Nephron (organoid): Measurements from ENCODE around the gene FOXO6.

Experiments
- H3K27ac Mint-ChIP-seq, 3 experiments: 2 replicates each; pipeline ENCODE4 v1.8.0; 2020; ENCODE audit warnings: mixed read lengths in 3 of 3, mild to moderate bottlenecking in 2 of 3, moderate library complexity in 1 of 3
- H3K27me3 Mint-ChIP-seq: 2 replicates; pipeline ENCODE4 v1.8.0; 2021; ENCODE audit warnings: low read depth, mild to moderate bottlenecking, moderate library complexity, mixed read lengths
- H3K36me3 Mint-ChIP-seq: 2 replicates; pipeline ENCODE4 v1.8.0; 2020; ENCODE audit warnings: low read depth, mixed read lengths
- H3K4me1 Mint-ChIP-seq: 2 replicates; pipeline ENCODE4 v1.8.0; 2020; ENCODE audit warnings: mixed read lengths
- H3K4me3 Mint-ChIP-seq, 3 experiments: 2 replicates each; pipeline ENCODE4 v1.8.0; 2020; ENCODE audit warnings: mild to moderate bottlenecking in 3 of 3, mixed read lengths in 3 of 3, moderate library complexity in 2 of 3
- H3K9me3 Mint-ChIP-seq: 2 replicates; pipeline ENCODE4 v1.8.0; 2020; ENCODE audit warnings: mixed read lengths
- TF ChIP-seq, protein P1 (sequence below), 3 experiments: fragments of 200-600 bp; sonication (generic); IDR thresholded peaks; one replicate each; pipeline ENCODE4 v1.5.0; 2021; ENCODE audit warnings: antibody characterized with exemption in 3 of 3; ENCODE audit not compliant: unreplicated experiment in 3 of 3

Gene FOXO6

GRCh38 chr1:41365772-41366454 lies 4.7 kb downstream of the FOXO6 start:
- TF ChIP-seq, protein P1, sequence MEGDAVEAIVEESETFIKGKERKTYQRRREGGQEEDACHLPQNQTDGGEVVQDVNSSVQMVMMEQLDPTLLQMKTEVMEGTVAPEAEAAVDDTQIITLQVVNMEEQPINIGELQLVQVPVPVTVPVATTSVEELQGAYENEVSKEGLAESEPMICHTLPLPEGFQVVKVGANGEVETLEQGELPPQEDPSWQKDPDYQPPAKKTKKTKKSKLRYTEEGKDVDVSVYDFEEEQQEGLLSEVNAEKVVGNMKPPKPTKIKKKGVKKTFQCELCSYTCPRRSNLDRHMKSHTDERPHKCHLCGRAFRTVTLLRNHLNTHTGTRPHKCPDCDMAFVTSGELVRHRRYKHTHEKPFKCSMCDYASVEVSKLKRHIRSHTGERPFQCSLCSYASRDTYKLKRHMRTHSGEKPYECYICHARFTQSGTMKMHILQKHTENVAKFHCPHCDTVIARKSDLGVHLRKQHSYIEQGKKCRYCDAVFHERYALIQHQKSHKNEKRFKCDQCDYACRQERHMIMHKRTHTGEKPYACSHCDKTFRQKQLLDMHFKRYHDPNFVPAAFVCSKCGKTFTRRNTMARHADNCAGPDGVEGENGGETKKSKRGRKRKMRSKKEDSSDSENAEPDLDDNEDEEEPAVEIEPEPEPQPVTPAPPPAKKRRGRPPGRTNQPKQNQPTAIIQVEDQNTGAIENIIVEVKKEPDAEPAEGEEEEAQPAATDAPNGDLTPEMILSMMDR (IDR thresholded peaks at IDR 0.05; ENCODE audit: unreplicated experiment in 3 of 3), result no peak
- Mint-ChIP-seq H3K27ac (peak overlapping the region in 2 of 3 experiments; percentile 29 to 74), H3K36me3 (no peaks in the 10 kb centered on the region), H3K4me3 (peak overlapping the region; percentile 48 to 74 (median 72)), H3K9me3 (no peaks in the 10 kb centered on the region), H3K27me3 (peaks cover 32% of the 10 kb centered on the region), H3K4me1 (peaks cover 65% of the 10 kb centered on the region)

DNA sequence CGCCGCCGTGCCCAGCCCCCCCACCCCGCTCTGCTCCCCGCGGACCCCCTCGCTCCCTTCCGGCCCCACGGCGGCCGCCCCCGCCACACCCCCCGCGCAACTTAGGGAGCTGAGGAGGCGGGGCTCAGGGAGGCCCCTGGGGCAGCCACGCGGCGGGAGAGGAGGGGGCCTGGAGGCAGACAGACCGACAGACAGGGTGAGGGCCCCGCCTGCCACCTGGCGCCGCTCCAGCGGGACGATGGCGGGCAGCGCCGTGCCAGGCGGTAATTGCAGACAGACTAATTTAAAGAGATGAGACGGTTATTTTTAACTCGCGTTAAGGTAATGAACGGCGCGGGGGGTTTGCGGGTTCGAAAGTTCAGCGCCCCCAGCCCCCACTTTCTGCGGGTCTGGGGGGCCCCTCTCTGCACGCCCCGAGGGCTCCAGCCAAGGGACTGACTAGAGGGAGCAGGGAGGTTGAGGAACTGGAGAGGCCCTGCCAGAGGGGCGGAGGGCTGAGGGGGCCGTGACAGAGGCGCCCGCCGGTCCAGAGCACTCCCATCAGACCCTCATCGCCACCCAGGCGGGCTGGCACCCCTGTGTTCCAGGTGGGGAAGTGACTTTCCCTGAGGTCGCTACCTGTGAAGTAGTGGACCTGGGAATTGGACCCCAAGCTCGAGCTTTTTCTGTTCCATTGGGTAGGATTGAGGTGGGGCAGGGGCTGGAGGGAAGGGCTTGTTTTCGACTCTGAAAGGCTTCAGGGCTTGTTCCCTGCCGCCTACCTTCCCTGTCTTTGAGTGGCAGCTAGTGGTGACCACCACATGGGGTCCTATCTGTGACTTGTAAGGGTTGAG lies 5.4 kb downstream of the FOXO6 start:
- H3K4me1 Mint-ChIP-seq, result peaks cover 73% of the 10 kb centered on the region
- peaks cover 32% of the 10 kb centered on the region for H3K27me3 Mint-ChIP-seq
- H3K36me3 Mint-ChIP-seq, result no peaks in the 10 kb centered on the region
- no peaks in the 10 kb centered on the region for H3K9me3 Mint-ChIP-seq
- peak overlapping the region in 2 of 3 experiments; percentile 68 to 71 for H3K27ac Mint-ChIP-seq
- TF ChIP-seq, protein P1 (IDR thresholded peaks at IDR 0.05; ENCODE audit: unreplicated experiment in 3 of 3), result no peak
- H3K4me3 Mint-ChIP-seq, result peak overlapping the region; percentile 72 to 81 (median 75)

DNA sequence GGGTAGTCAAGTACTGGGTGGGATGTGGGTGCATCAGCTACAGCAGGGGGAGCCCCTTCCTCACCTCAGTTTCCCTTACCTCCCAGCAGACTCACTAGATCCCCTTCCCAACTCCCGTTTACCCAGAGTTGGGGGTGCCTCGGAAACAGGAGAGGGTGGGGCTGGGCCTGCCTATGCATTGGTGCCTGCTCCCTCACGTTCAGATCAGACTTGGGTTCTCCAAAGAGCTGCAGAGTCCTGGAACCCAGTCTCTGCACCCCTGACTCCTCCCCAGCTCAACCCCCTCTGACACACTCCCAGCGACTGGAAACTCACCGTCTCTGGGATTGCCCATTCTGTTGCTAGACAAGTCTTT lies 6.0 kb downstream of the FOXO6 start:
- Mint-ChIP-seq H3K4me1 (peaks cover 79% of the 10 kb centered on the region), H3K27me3 (peaks cover 35% of the 10 kb centered on the region), H3K27ac (peak overlapping the region in 2 of 3 experiments; percentile 68 to 71), H3K9me3 (no peaks in the 10 kb centered on the region), H3K36me3 (no peaks in the 10 kb centered on the region), H3K4me3 (peak overlapping the region; percentile 72 to 81 (median 75))
- TF ChIP-seq, protein P1 (IDR thresholded peaks at IDR 0.05; ENCODE audit: unreplicated experiment in 3 of 3), result no peak

DNA sequence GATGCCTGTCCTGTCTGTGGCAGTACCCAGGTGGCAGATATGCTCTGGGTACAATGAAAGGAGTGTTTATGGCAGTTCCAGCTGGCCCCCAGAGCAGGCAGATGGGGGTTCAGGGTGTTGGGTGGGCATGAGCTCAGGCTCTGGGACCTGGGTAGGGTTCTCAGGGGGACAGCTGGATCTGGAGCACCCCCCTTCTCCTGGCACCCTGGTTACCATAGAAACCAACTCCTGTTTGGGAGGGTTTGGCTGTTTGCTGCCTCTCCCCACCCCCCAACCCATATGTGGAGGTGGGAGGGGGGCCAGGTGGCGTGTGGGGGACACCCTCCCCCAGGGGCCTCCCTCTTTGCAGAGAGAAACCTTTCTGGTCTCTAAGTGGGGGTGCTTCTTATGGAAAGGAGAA lies 7.1 kb downstream of the FOXO6 start:
- TF ChIP-seq, protein P1 (IDR thresholded peaks at IDR 0.05; ENCODE audit: unreplicated experiment in 3 of 3), result no peak
- H3K27ac Mint-ChIP-seq, result peak overlapping the region in 2 of 3 experiments; percentile 5 to 68
- peak overlapping the region in 2 of 3 experiments; percentile 48 to 81 for H3K4me3 Mint-ChIP-seq
- peaks cover 35% of the 10 kb centered on the region for H3K27me3 Mint-ChIP-seq
- peaks cover 82% of the 10 kb centered on the region for H3K4me1 Mint-ChIP-seq
- no peaks in the 10 kb centered on the region for H3K36me3 Mint-ChIP-seq
- no peaks in the 10 kb centered on the region for H3K9me3 Mint-ChIP-seq

GRCh38 chr1:41368801-41369200 lies 7.6 kb downstream of the FOXO6 start:
- H3K4me1 Mint-ChIP-seq, result peaks cover 81% of the 10 kb centered on the region
- H3K36me3 Mint-ChIP-seq, result no peaks in the 10 kb centered on the region
- peak overlapping the region; percentile 16 to 47 (median 34) for H3K4me3 Mint-ChIP-seq
- peaks cover 31% of the 10 kb centered on the region for H3K27me3 Mint-ChIP-seq
- peak overlapping the region in 2 of 3 experiments; percentile 52 to 59 for H3K27ac Mint-ChIP-seq
- no peaks in the 10 kb centered on the region for H3K9me3 Mint-ChIP-seq
- TF ChIP-seq, protein P1 (IDR thresholded peaks at IDR 0.05; ENCODE audit: unreplicated experiment in 3 of 3), result no peak
